Measurements from ENCODE around the gene LHFPL3. TPM values are rescaled to one million over a fixed set of nuclear protein-coding genes. Genes with fewer than 3 reads are reported as not detected.
"Not testable (repeated sequence)": the region's sequence is repeated elsewhere in the genome, so short reads cannot be mapped to it uniquely, and the experiment has no call there.

The LHFPL3 gene
- total RNA-seq (2014; rRNA removed; shearing (Covaris generic)) (not detected in 2 replicates), polyA plus RNA-seq (2016; fragmentation: Nextera tagmentation; extraction: Ambion mirVana) (not detected in 2 replicates)

DNA sequence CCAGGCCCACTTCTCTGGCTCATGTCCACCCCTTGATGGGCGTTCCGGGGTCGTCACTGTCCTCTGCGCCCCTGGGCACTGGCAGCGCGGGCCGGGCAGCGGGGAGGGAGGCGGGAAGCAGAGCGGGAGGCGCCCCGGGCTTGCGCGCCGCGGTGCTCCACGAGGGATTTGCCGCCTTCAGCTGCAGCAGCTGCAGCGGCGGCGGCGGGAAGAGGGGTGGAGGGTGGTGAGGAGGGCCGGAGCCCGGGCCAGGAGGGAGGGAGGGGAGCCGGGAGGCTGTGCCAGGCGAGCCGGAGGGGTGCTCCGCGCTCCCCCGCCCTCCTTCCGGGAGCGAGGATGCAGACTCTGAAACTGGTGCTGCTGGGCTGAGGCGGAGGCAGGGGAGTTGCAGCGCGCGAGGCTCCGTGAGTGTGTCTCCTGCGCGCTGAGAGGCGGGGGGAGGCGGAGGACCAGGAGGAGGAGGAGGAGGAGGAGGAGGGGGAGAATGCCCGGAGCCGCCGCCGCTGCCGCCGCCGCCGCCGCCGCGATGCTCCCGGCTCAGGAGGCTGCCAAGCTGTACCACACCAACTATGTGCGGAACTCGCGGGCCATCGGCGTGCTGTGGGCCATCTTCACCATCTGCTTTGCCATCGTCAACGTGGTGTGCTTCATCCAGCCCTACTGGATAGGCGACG lies at the start of gene LHFPL3:
Gene LHFPL3 (plus strand): TSS at position 308 of the 674 bp plus-strand sequence.
- Histone ChIP-seq H3K4me3 (peak within 1 kb of the TSS; percentile 42), H3K27me3 (replicated peaks; ENCODE audit: insufficient read depth) (peaks cover 56% of the 10 kb centered on the region), H3F3A (ENCODE audit: insufficient read depth) (no peaks in the 10 kb centered on the region), H4K20me1 (ENCODE audit: insufficient read depth) (no peaks in the 10 kb centered on the region), H3K4me2 (ENCODE audit: unreplicated experiment) (peak within 1 kb of the TSS; percentile 48), H3K27ac (no peak within 1 kb of the TSS), H3K36me3 (ENCODE audit: low read depth) (no peaks in the 10 kb centered on the region), H3K9me2 (ENCODE audit: insufficient read depth) (no peaks in the 10 kb centered on the region), H3K79me2 (ENCODE audit: insufficient read depth) (no peaks in the 10 kb centered on the region), H3K9ac (no peak within 1 kb of the TSS), H3K4me1 (ENCODE audit: insufficient read depth) (no peaks in the 10 kb centered on the region), H2AFZ (peak within 1 kb of the TSS; percentile 51), H3K9me3 (ENCODE audit: low read depth) (no peaks in the 10 kb centered on the region)
- TF ChIP-seq EZH2 (IDR thresholded peaks at IDR 0.05; ENCODE audit: insufficient read depth, poor library complexity, severe bottlenecking) (no peak), EZH2phosphoT487 (IDR thresholded peaks at IDR 0.05; ENCODE audit: insufficient read depth, low read depth) (no peak)
- DNase-seq: peak; percentile 16
- WGBS, 2 experiments (ENCODE audit: low coverage in 1 of 2, low lambda C conversion rate in 2 of 2, missing lambda C conversion rate in 2 of 2): 2 to 3% methylated on average over 15 to 57 of the region's 62 CpGs
- in situ Hi-C loops (cut with MboI): no loop called here

- H4K20me1 ChIP-seq (ENCODE audit: insufficient read depth); H3K27me3 ChIP-seq (replicated peaks; ENCODE audit: insufficient read depth): not testable (repeated sequence)
These were observed 46.7 kb upstream of the LHFPL3 start for GRCh38 chr7:104281685-104282084.

DNA sequence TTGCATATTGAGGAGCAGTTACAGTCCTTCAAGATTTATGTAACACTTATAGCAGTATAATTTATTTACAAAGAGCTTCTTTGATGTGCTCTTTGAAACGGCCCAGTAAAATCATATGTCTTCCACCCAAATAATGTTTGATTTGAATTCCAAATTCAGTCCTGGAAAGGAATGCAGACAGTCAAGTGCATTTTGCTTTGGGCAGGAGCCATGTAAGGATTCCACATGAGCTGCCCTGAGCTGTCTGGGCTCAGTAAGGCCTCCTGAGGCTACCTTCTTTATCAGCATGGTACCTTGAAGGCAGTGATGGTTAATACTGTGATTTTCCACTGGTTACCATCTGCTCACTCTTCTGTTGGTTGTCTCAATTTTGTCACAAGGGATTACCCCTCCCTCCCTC lies 41.6 kb upstream of the LHFPL3 start:
- TF ChIP-seq EZH2phosphoT487 (IDR thresholded peaks at IDR 0.05; ENCODE audit: insufficient read depth, low read depth) (no peak), EZH2 (IDR thresholded peaks at IDR 0.05; ENCODE audit: insufficient read depth, poor library complexity, severe bottlenecking) (no peak)
- in situ Hi-C loops (cut with MboI): no loop called here
- no peaks in the 10 kb centered on the region for H3K9me3 ChIP-seq (ENCODE audit: low read depth)
- no peak overlapping the region for H3K9ac ChIP-seq
- no peak overlapping the region for H3K27ac ChIP-seq
- no peaks in the 10 kb centered on the region for H3K79me2 ChIP-seq (ENCODE audit: insufficient read depth)
- H3K4me3 ChIP-seq: no peak overlapping the region
- no peak overlapping the region for H2AFZ ChIP-seq
- DNase-seq: no peak
- 3% methylated on average over 1 of the region's 1 CpG for WGBS, 2 experiments (ENCODE audit: low coverage in 1 of 2, low lambda C conversion rate in 2 of 2, missing lambda C conversion rate in 2 of 2)
- H3K36me3 ChIP-seq (ENCODE audit: low read depth): no peaks in the 10 kb centered on the region
- H3K9me2 ChIP-seq (ENCODE audit: insufficient read depth): no peaks in the 10 kb centered on the region
- no peaks in the 10 kb centered on the region for H3F3A ChIP-seq (ENCODE audit: insufficient read depth)
- no peaks in the 10 kb centered on the region for H4K20me1 ChIP-seq (ENCODE audit: insufficient read depth)
- H3K4me2 ChIP-seq (ENCODE audit: unreplicated experiment): no peak overlapping the region
- H3K4me1 ChIP-seq (ENCODE audit: insufficient read depth): no peaks in the 10 kb centered on the region
- H3K27me3 ChIP-seq (replicated peaks; ENCODE audit: insufficient read depth): no peaks in the 10 kb centered on the region

More at GRCh38 chr7:104281685-104282084, 46.7 kb upstream of the LHFPL3 start:
- WGBS, 2 experiments (ENCODE audit: low coverage in 1 of 2, low lambda C conversion rate in 2 of 2, missing lambda C conversion rate in 2 of 2): 17 to 28% methylated on average over 2 of the region's 2 CpGs
- H3K36me3 ChIP-seq (ENCODE audit: low read depth); H3K27ac ChIP-seq; DNase-seq; H2AFZ ChIP-seq; H3F3A ChIP-seq (ENCODE audit: insufficient read depth); H3K9me3 ChIP-seq (ENCODE audit: low read depth); in situ Hi-C loops (cut with MboI); H3K4me3 ChIP-seq; H3K4me2 ChIP-seq (ENCODE audit: unreplicated experiment); H3K4me1 ChIP-seq (ENCODE audit: insufficient read depth); H3K9ac ChIP-seq; H3K79me2 ChIP-seq (ENCODE audit: insufficient read depth); H3K9me2 ChIP-seq (ENCODE audit: insufficient read depth): not testable (repeated sequence)

- Histone ChIP-seq H3K36me3 (ENCODE audit: low read depth) (no peaks in the 10 kb centered on the region), H3K79me2 (ENCODE audit: insufficient read depth) (no peaks in the 10 kb centered on the region), H3K9me2 (ENCODE audit: insufficient read depth) (no peaks in the 10 kb centered on the region), H3K4me2 (ENCODE audit: unreplicated experiment) (no peak overlapping the region), H3K4me1 (ENCODE audit: insufficient read depth) (no peaks in the 10 kb centered on the region), H3K27ac (no peak overlapping the region), H3K27me3 (replicated peaks; ENCODE audit: insufficient read depth) (no peaks in the 10 kb centered on the region), H4K20me1 (ENCODE audit: insufficient read depth) (no peaks in the 10 kb centered on the region), H3F3A (ENCODE audit: insufficient read depth) (no peaks in the 10 kb centered on the region), H3K4me3 (no peak overlapping the region), H3K9me3 (ENCODE audit: low read depth) (no peaks in the 10 kb centered on the region), H2AFZ (no peak overlapping the region), H3K9ac (no peak overlapping the region)
- DNase-seq: no peak
- TF ChIP-seq EZH2 (IDR thresholded peaks at IDR 0.05; ENCODE audit: insufficient read depth, poor library complexity, severe bottlenecking): no peak
- TF ChIP-seq EZH2phosphoT487 (IDR thresholded peaks at IDR 0.05; ENCODE audit: insufficient read depth, low read depth): no peak
- 35 to 40% methylated on average over 1 of the region's 1 CpG for WGBS, 2 experiments (ENCODE audit: low coverage in 1 of 2, low lambda C conversion rate in 2 of 2, missing lambda C conversion rate in 2 of 2)
- in situ Hi-C loops (cut with MboI): no loop called here
These were observed 40.3 kb upstream of the LHFPL3 start for GRCh38 chr7:104288137-104288536.

All from GM23248 (cell line).